Parathyroid adenoma (tissue), 2 donors: ENCODE data around the gene DIAPH2.

ENCODE experiments used
- H2AFZ ChIP-seq: fragments of 300-600 bp; sonication (generic); one replicate; pipeline ENCODE4 v1.7.0; 2017; ENCODE audit warnings: antibody characterized with exemption, mild to moderate bottlenecking
- H3K27ac ChIP-seq: fragments of 300-600 bp; sonication (generic); one replicate; pipeline ENCODE4 v1.7.0; 2017
- H3K27me3 ChIP-seq: fragments of 300-600 bp; sonication (generic); one replicate; pipeline ENCODE4 v1.7.0; 2017; ENCODE audit warnings: low read length; ENCODE audit not compliant: control insufficient read depth, insufficient read depth
- H3K36me3 ChIP-seq: fragments of 300-600 bp; sonication (generic); one replicate; pipeline ENCODE4 v1.7.0; 2017; ENCODE audit warnings: low read length; ENCODE audit not compliant: control insufficient read depth, insufficient read depth
- H3K4me1 ChIP-seq: fragments of 300-600 bp; sonication (generic); one replicate; pipeline ENCODE4 v1.7.0; 2017; ENCODE audit warnings: control low read depth
- H3K4me2 ChIP-seq: fragments of 300-600 bp; sonication (generic); one replicate; pipeline ENCODE4 v1.7.0; 2017; ENCODE audit warnings: low read length
- H3K4me3 ChIP-seq: fragments of 300-600 bp; sonication (generic); one replicate; pipeline ENCODE4 v1.7.0; 2017; ENCODE audit warnings: low read depth, low read length
- H3K79me2 ChIP-seq: fragments of 300-600 bp; sonication (generic); one replicate; pipeline ENCODE4 v1.7.0; 2017; ENCODE audit warnings: control low read depth
- H3K9ac ChIP-seq: fragments of 300-600 bp; sonication (generic); one replicate; pipeline ENCODE4 v1.7.0; 2017; ENCODE audit warnings: mild to moderate bottlenecking
- H3K9me3 ChIP-seq: fragments of 300-600 bp; sonication (generic); one replicate; pipeline ENCODE4 v1.7.0; 2017; ENCODE audit warnings: low read length; ENCODE audit not compliant: control insufficient read depth
- CTCF ChIP-seq: fragments of 300-600 bp; sonication (generic); IDR thresholded peaks from one replicate; pipeline ENCODE4 v1.7.0; 2017; ENCODE audit warnings: antibody characterized with exemption, mild to moderate bottlenecking
- donor health status: primary hyperparathyroidism.

DIAPH2 gene

DNA sequence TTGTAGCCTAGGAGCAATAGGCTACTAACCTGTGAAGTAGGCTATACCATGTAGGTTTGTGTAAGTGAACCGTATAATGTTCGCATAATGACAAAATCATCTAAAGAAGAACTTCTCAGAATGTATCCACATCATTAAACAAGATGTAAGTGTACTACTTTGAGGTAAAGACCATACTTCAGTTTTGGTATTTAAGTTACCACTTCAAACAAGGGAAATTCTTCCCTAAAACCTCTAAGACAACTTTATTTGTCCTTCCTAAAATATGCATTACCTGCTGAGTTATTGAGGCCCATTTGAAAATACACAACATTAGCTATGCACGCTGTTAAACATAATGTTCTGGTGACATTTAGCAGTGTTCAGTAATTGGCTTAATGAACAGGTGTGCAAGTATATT, 381.7 kb downstream of the DIAPH2 start:
- Histone ChIP-seq H3K27ac (no peak overlapping the region), H3K4me1 (no peaks in the 10 kb centered on the region), H3K36me3 (no peaks in the 10 kb centered on the region), H3K79me2 (no peaks in the 10 kb centered on the region), H3K4me3 (no peak overlapping the region), H3K9ac (no peak overlapping the region), H3K27me3 (no peaks in the 10 kb centered on the region), H2AFZ (no peak overlapping the region), H3K9me3 (no peaks in the 10 kb centered on the region), H3K4me2 (no peak overlapping the region)
- no peak for TF ChIP-seq CTCF

DNA sequence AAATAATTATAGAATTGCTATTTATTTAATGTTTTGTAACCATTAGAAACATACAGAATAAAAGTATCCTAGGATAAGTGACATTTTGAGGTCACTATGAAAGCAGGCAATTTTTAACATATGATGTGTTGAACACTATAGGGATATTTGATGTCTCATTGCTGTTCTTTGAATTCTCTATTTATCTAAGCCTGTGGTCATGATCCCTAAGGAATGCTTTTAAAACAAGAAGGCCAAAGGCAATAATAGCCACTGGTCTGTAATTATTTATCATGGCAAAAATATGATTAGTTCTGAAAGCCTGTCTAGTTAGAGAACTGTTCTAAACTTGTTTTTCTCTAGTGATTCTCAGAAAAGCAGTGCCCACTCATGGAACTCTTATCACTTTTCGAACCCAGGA, 385.7 kb downstream of the DIAPH2 start:
- H2AFZ ChIP-seq = no peak overlapping the region
- H3K36me3 ChIP-seq = no peaks in the 10 kb centered on the region
- H3K4me2 ChIP-seq = no peak overlapping the region
- TF ChIP-seq CTCF = no peak
- H3K4me1 ChIP-seq = no peaks in the 10 kb centered on the region
- no peaks in the 10 kb centered on the region for H3K9me3 ChIP-seq
- no peak overlapping the region for H3K27ac ChIP-seq
- H3K79me2 ChIP-seq = no peaks in the 10 kb centered on the region
- H3K4me3 ChIP-seq = no peak overlapping the region
- H3K9ac ChIP-seq = no peak overlapping the region
- H3K27me3 ChIP-seq = no peaks in the 10 kb centered on the region

- Histone ChIP-seq H3K27me3 (no peaks in the 10 kb centered on the region), H3K4me3 (no peak overlapping the region), H3K4me2 (no peak overlapping the region), H2AFZ (no peak overlapping the region), H3K9me3 (no peaks in the 10 kb centered on the region), H3K9ac (no peak overlapping the region), H3K4me1 (no peaks in the 10 kb centered on the region), H3K79me2 (no peaks in the 10 kb centered on the region), H3K36me3 (no peaks in the 10 kb centered on the region), H3K27ac (no peak overlapping the region)
- TF ChIP-seq CTCF = no peak
Measured at GRCh38 chrX:97074400-97074799, 389.8 kb downstream of the DIAPH2 start.

- Histone ChIP-seq H3K79me2 (no peaks in the 10 kb centered on the region), H2AFZ (no peak overlapping the region), H3K4me1 (no peaks in the 10 kb centered on the region), H3K9ac (no peak overlapping the region), H3K4me2 (no peak overlapping the region), H3K36me3 (no peaks in the 10 kb centered on the region), H3K27me3 (no peaks in the 10 kb centered on the region), H3K9me3 (no peaks in the 10 kb centered on the region), H3K27ac (no peak overlapping the region), H3K4me3 (no peak overlapping the region)
- TF ChIP-seq CTCF = no peak
Measured at GRCh38 chrX:97089116-97089515, 404.5 kb downstream of the DIAPH2 start.

GRCh38 chrX:97096385-97096784, 411.7 kb downstream of the DIAPH2 start:
- Histone ChIP-seq H3K4me3 (no peak overlapping the region), H3K4me2 (no peak overlapping the region), H3K4me1 (no peaks in the 10 kb centered on the region), H3K9me3 (no peaks in the 10 kb centered on the region), H3K79me2 (no peaks in the 10 kb centered on the region), H2AFZ (no peak overlapping the region), H3K9ac (no peak overlapping the region), H3K36me3 (no peaks in the 10 kb centered on the region), H3K27me3 (no peaks in the 10 kb centered on the region), H3K27ac (no peak overlapping the region)
- TF ChIP-seq CTCF = no peak
